Measurements from ENCODE around the gene SCYL2.
A peak's percentile ranks its signal among the peaks of the same experiment; 100 is the strongest.
"Not testable (repeated sequence)": the region's sequence is repeated elsewhere in the genome, so short reads cannot be mapped to it uniquely, and the experiment has no call there.

The SCYL2 gene, protein sequence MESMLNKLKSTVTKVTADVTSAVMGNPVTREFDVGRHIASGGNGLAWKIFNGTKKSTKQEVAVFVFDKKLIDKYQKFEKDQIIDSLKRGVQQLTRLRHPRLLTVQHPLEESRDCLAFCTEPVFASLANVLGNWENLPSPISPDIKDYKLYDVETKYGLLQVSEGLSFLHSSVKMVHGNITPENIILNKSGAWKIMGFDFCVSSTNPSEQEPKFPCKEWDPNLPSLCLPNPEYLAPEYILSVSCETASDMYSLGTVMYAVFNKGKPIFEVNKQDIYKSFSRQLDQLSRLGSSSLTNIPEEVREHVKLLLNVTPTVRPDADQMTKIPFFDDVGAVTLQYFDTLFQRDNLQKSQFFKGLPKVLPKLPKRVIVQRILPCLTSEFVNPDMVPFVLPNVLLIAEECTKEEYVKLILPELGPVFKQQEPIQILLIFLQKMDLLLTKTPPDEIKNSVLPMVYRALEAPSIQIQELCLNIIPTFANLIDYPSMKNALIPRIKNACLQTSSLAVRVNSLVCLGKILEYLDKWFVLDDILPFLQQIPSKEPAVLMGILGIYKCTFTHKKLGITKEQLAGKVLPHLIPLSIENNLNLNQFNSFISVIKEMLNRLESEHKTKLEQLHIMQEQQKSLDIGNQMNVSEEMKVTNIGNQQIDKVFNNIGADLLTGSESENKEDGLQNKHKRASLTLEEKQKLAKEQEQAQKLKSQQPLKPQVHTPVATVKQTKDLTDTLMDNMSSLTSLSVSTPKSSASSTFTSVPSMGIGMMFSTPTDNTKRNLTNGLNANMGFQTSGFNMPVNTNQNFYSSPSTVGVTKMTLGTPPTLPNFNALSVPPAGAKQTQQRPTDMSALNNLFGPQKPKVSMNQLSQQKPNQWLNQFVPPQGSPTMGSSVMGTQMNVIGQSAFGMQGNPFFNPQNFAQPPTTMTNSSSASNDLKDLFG

DNA sequence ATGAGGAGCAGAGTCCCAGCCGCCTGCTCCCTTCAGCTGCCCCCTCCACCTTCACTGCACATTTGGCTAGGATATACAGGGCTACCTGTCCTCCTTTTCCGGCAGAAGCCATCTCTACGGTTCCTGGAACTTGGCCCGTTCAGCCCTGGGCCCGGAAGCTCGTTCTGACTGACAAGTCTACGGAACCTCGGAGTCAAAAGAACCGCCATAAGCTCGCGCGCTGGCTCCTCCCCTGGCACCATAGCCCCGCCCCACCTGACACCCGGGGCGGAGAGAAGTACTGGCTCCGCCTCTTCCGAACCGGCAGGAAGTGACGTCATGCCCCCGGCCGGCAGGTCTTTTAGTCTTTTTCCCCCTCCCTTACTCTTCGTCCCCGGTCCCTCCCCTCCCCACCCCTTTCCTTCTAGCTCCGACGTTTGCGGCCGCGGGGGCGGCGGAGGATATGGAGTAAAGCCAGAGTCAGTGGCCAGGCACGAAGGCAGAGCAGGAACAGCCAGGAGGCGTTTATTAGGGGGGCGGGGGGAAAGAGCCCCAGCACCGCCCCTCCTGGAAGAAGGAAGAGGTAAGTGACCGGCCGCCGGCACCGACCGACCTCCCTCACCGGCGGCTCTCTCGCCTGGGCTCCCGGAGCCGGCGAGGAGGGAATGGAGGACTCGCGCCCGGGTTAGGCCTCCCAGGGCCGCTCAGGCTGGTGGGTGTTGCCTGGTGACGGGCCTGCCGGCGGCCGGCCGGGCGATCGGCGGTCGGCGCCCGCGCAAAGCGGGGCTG, at the start of gene SCYL2, which contains the start of gene DEPDC4:
Gene SCYL2 (plus strand): TSS at position 343 of the 768 bp plus-strand sequence. CDS start 15,794 bp downstream, outside the sequence.
Gene DEPDC4 (minus strand): TSS at position 245 of the 768 bp plus-strand sequence. CDS start 3 bp downstream, at position 242.
- peak; percentile 97 for DNase-seq

DNA sequence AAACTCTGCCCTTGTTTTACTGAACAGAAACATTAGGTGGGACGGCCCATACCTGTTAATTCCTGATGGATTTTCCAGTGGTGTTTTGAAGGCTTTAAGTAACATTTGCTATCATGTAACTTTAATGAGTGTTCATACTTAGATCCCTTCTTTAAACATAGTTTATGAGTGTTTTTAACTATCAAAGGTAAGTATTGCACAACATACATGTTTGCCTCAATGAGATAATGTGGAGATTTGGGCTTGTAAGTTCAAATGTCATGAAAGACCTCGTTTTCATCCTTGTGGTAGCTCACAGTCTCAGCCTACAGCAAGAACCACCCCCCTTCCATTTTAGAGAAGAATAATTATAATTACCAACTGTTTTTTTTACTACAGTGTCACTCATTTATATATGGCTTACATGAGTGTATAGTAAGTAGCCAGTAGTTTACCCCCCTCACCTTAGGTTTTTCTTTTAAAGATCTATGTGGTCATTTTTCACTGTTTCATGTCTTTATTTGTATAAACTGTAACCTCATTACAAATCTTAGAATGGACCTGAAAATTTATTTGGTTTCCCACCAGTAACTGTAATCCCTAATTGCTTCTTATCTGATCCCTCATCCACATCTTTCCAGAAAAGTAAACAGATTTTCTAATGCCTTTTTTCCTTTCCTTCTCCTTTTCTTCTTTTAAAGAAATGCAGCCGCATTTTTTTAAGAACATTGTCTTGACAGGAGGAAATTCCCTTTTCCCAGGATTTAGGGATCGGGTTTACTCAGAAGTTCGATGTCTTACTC, 47.5 kb upstream of the SCYL2 start:
- DNase-seq: no peak

DNA sequence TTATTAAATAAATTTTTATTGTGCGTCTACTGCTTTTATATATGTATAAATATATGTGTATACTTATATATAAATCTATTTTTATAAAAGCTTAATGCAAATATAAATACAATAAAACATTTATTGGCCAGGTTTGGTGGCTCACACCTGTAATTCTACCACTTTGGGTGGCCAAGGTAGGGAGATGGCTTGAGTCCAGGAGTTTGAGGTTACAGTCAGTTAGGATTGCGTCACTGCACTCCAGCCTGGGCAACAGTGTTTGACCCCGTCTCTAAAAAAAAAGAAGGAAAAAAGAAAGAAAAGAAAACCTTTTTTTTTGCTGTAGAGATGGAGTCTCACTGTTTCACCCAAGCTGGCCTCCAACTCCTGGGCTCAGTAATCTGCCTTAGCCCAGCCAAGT, 45.5 kb upstream of the SCYL2 start:
- DNase-seq: no peak

DNA sequence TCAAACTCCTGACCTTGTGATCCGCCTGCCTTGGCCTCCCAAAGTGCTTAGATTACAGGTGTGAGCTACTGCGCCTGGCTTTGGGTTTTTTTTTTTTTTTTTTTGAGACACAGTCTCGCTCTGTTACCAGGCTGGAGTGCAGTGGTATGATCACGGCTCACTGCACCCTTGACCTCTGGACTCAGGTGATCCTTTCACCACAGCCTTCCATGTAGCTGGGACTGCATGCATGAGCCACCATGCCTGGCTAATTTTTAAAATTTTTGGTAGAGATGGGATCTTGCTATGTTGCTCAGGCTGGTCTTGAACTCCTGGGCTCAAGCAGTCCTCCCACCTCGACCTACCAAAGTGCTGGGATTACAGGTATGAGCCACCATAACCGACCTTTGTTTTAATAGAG, 44.8 kb upstream of the SCYL2 start:
- not testable (repeated sequence) for DNase-seq

DNA sequence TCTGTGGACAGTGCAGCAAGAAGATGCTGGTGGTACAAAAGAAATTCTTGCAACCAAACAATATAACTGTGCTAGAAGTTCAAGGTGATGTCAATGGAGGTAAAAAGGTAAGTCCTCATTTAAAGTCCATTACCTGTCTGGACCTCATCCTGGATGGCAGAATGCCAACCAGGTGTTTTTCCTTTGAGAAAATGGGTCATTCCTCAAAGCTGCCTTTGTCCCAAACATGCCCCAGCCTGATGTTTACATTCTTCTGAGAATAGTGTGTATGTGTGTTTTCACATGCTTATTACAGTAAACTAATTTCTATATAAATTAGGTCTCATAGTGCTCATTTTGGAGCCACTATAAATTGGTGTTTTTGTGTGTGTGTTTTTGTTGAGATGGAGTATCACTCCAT, 41.5 kb upstream of the SCYL2 start:
- no peak for DNase-seq

DNA sequence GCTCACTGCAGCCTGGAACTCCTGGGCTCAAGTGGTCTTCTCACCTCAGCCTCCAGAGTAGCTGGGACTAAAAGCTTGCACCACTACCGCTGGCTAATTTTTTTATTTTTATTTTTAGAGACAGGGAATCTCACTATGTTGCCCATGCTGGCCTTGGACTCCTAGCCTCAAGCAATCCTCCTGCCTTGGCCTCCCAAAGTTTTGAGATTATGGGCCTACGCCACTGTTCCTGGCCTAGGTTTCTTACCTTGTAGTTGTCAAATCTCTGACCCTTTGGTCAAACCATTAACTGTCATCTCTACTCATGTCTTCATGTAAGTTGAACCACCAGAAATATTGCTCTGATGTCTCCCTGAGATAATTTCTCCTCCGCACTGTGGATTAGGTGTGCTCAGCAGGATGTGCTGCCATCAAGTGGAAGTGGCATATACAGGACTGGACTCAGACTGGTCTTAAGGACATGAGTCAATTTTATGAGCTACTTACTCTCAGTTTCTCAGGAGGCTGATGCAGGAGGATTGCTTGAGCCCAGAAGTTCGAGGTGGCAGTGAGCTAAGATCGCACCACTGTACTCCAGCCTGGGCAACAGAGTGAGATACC, 37.8 kb upstream of the SCYL2 start:
- DNase-seq: no peak

DNA sequence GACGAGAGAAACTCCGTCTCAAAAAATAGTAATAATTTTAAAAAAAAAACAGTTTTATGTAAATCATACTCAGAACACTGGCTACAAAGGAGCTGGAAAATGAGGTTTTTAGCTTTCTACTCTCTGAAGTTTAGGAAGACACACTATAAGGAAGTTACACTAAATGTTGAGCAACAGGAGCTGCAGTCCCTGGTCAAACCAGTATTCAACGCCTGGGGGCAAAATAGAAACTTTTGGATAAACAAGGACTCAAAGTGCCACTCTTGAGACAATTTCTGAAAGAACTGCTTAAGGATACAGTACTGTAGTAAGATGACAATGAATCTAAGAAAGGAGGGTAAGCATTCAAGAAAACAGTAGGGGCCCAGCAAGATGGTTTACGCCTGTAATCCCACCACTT, 37.1 kb upstream of the SCYL2 start:
- DNase-seq: no peak

DNA sequence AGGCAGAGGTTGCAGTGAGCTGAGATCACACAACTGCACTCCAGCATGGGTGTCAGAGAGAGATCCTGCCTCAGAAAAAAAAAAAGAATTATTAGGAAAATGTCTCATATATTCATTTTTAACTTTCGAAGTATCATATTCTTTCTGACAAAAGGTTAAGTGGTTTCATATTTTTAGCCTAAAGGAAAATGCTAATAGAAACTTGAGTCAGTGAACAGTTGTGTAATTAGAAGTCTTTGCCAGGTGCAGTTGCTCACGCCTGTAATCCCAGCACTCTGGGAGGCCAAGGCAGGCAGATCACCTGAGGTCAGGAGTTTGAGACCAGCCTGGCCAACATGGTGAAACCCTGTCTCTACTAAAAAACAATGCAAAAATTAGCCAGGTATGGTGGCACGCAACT, 35.1 kb upstream of the SCYL2 start:
- DNase-seq: not testable (repeated sequence)

DNA sequence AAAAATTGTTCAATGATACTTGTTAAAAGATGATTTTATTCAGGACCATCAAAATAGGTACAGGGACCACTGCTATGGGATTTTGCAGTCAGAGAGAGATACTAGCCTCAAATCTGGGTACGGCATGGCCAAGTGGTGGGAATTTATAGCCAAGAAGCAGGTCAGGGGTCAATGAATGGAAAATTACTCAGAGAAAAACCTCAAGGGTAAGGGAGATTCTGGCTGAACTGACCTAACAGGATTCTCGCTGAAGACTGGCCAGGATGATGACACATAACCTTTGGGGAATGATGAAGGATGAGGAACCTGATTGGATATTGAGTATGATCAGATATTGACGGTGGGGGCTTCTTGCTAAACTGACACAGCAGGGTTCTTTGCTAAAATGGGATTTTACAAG, 32.8 kb upstream of the SCYL2 start:
- DNase-seq: no peak

DNA sequence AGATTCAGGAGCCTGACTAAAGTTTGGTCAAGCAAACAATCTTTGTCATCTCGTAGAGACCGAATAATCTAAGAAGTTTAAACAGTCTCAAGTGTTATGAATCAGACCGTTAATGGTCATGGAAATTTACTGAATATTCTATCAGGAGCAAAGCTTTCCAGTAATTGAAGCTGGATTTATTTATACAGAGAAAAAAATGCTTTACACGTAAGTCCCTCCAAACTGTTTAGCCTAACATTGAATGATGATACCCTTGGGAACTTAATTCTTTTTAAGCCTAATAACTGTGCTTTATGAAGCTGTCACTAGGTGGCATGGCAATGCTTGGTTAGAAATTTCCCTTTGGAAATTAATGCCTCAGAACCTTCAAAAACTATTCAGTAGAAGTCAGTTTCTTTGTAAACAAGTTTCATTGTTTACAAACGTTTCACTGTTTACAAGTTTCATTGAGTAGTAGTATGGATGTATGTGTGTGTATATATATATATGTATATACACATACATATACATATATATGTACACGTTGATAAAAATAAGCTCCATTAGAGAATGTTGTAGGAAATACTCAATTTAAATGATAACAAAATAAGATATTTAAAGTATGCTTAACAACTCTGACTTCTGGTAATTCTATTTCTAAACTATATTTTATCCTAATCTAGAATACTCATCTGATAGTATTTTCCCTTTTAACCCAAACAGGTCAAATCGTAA, 32.2 kb upstream of the SCYL2 start:
- no peak for DNase-seq

DNA sequence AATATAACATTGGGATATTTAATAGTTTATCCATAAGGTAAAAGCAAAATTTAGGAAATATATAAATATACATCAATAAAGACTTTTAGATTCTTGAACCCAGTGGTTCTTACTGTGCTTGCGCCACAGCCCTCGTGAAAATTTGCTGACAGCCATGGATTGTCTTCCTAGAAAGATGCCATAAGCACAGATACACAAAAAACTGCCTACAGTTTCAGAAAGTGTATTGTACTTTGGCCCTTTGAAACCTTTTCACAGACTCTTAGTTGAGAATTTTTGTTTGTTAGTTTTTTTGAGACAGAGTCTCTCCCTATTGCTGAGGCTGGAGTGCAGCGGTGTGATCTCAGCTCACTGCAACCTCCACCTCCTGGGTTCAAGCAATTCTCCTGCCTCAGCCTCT, 28.2 kb upstream of the SCYL2 start:
- DNase-seq: no peak

DNA sequence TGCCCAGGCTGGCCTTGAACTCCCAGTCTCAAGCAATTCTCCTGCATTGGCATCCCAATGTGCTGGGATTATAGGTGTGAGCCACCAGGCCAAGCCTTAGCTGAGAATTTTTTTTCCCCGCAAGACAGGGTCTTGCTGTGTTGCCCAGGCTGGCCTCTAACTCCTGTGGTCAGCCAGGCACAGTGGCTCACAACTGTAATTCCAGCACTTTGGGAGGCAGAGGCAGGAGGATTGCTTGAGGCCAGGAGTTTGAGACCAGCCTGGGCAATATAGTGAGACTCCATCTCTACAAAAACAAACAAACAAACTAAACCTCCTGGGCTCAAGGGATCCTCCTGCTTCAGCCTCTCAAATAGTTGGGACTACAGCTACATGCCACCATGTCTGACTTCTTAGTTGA, 27.4 kb upstream of the SCYL2 start:
- DNase-seq: no peak

DNA sequence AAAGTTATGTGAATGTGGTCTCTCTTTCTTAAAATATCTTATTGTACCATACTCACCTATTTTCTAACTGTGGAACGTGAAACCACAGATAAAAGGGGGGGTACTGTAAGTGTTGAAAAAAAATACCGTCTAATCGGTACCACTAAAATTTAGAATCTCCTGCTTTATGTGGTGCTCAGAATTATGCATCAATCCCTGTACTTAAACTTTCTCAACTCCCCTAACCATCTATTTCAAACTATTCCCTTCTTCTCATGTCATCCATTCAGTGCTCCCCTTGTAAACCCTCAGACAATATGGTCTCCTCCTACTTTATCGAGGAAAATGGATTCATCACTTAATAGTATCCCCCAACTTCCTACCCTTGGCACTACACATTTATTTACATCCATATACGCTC, 23.8 kb upstream of the SCYL2 start:
- DNase-seq: no peak

DNA sequence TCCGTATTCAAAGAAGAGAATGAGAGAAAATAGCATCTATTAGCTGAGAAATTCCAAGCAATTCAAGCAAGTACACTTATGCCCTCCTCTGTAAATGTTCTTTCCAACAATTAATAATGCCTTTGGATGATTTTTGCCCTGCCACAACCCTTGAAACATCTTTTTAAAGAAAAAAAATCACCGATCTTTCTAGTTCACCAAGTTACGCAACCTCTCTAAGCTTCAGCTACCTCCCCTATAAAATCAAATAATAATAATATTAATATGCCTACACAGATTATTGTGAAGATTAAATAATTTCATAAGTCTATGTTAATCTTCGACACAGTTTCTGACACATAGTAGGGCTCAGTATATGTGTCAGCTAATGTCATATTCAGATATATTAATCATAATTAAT, 19.2 kb upstream of the SCYL2 start:
- no peak for DNase-seq

DNA sequence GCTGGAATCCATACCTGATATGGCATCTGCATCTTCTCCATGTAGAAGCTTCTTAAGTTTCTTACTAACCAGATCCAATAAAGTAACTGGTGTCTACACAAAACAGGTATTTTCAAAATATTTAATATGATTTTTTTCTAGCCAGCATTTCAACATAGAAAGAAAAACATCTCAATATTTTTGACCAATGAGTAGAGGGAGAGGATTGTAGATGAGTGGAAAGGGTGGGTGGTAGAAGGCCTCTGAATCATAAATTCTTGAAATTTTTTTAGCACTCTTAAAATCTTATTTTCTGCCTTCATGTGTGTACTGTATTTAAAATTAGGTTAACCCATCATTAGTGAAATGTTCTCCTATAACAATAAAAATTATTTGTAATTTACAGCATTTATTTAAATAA, 18.1 kb upstream of the SCYL2 start:
- no peak for DNase-seq

DNA sequence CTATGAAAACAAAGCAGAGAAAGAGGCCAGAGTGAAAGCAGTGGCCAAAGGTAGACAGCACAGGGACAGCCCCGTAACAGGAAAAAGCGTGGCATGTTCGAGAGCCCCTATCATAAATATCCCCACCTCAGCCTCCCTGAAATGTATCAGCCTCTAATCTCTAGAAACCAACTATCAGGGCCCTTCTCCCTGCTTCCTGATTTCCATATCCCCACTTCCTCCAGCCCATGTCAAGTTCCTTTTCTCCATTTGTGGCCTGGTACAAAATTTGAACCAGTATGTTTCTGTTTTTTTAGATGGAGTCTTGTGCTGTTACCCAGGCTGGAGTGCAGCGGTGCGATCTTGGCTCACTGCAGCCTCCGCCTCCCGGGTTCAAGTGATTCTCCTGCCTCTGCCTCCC, 17.0 kb upstream of the SCYL2 start:
- DNase-seq: no peak

DNA sequence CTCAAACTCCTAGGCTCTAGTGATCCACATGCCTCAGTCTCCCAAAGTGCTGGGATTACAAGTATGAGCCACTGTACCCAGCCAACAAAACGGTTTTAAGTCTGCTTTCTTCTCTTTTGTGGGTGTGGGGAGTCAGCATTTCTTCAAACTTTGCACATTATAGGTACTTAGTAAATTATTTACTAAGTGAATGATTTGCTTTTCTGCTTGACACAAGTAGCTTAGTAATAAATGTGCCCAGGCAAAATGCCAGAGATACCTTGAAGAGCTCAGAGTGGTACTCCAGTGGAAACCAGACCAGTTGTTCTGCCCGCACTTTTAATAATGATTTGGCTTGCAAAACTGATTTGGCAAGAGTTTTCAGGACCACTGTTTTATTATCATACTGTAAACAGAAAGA, 15.1 kb upstream of the SCYL2 start:
- DNase-seq: no peak

DNA sequence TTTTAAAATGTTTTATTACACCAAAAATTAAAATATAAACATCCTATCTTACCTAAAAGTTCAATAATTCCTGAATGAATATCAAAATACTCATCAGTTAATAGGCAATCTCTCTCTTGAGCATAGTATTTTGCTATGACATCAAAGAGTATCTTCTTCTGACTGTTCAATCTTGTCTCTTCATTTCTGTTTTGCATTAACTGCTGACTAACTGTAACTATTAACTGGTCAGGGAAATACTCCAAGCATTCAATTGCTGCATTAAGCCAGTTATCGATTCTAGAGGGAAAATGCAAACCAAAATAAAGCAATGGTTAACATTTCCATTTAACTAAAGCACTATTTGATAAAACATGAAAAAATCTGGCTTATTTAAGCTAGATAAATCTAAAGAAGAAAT, 13.5 kb upstream of the SCYL2 start:
- DNase-seq: no peak

DNA sequence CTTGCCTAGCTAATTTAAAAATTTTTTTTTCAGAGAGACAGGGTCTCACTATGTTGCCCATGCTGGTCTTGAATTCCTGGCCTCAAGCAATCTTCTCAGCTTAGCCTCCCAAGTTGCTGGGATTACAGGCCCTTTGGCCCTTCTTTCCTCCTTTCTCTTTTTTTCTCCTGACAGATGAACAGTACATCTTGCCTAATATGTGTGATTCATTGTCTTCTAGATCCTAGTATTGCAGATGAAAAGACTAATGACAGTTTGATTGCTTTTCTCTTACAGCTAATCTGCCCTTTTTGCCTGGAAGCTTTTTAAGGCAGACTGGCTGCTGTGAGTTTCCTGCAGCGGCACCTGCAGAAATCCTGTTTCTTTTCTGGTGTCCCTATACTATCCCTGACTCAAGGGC, 12.1 kb upstream of the SCYL2 start:
- no peak for DNase-seq

DNA sequence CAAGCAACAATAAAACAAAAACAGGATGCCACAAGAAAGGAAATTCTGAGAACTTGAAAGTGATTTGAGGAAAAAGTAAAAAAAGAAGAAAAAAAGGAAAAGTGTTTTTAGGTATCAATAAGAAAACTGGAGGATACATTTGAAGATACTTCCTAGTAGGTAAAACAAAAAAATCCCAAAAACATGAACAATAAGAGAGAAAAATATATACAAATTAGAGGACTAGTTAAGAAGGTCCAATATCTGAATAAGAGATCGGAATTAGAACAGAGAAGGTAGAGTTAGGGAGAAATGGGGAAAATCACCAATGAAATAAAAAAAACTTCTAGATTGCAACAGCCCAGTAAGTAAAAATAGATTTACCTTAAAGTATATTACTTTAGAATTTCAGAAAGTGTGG, 8.8 kb upstream of the SCYL2 start:
- DNase-seq: no peak

DNA sequence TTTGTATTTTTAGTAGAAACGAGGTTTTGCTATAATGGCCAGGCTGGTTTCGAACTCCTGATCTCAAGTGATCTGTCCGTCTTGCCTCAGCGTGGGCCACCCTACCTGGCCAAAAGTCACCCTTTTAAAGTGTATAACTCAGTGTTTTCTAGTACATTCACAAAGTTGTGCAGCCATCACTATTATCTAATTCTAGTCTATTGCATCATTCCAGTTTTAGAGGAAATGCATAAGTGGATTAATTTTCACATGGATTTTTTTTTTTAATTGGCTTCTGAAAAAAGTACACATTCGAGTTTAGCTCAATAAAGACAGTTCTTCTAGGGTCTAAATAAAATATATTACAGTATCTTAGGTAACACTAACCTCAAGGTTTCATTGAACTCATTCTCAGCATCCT, 3.8 kb upstream of the SCYL2 start:
- no peak for DNase-seq
